Loucy (cell line): ENCODE measurements around the gene BEGAIN.

Experiments
- H2AFZ ChIP-seq: fragments of 200-600 bp; sonication (generic); 2 replicates; pipeline ENCODE4 v1.6.0; 2016; ENCODE audit warnings: antibody characterized with exemption, mild to moderate bottlenecking, low read length, moderate library complexity
- H3F3A ChIP-seq: fragments of 200-600 bp; 2 replicates; pipeline ENCODE4 v1.6.0; 2016; ENCODE audit warnings: antibody characterized with exemption, low read depth, mild to moderate bottlenecking
- H3K27me3 ChIP-seq: fragments of 200-600 bp; sonication (generic); 2 replicates; pipeline ENCODE4 v1.6.1; 2014; ENCODE audit warnings: low read length, mild to moderate bottlenecking; ENCODE audit not compliant: insufficient read depth, poor library complexity, severe bottlenecking
- H3K36me3 ChIP-seq: fragments of 200-600 bp; sonication (generic); 2 replicates; pipeline ENCODE4 v1.6.1; 2016; ENCODE audit warnings: low read length; ENCODE audit not compliant: insufficient read depth
- H3K4me1 ChIP-seq: fragments of 200-600 bp; sonication (generic); 2 replicates; pipeline ENCODE4 v1.5.1; 2014; ENCODE audit warnings: low read length, mild to moderate bottlenecking; ENCODE audit not compliant: insufficient read depth, poor library complexity, severe bottlenecking
- H3K4me2 ChIP-seq: fragments of 200-600 bp; sonication (generic); 2 replicates; pipeline ENCODE4 v1.6.0; 2014; ENCODE audit warnings: antibody characterized with exemption, low read length, low read depth, mild to moderate bottlenecking; ENCODE audit not compliant: poor library complexity, severe bottlenecking
- H3K4me3 ChIP-seq: fragments of 200-600 bp; sonication (generic); 2 replicates; pipeline ENCODE4 v1.5.1; 2014; ENCODE audit warnings: low read length, mild to moderate bottlenecking, mixed read lengths; ENCODE audit not compliant: poor library complexity, severe bottlenecking
- H3K79me2 ChIP-seq: fragments of 200-600 bp; sonication (generic); 2 replicates; pipeline ENCODE4 v1.6.1; 2014; ENCODE audit warnings: low read length; ENCODE audit not compliant: insufficient read depth
- H3K9ac ChIP-seq: fragments of 200-600 bp; sonication (generic); 2 replicates; pipeline ENCODE4 v1.6.0; 2014; ENCODE audit warnings: mild to moderate bottlenecking, low read depth, low read length, moderate library complexity; ENCODE audit not compliant: poor library complexity, severe bottlenecking
- H3K9me2 ChIP-seq: fragments of 200-600 bp; sonication (generic); replicated peaks from 2 replicates; pipeline ENCODE4 v1.6.1; 2016; ENCODE audit warnings: low read depth, low read length, mixed read lengths
- H3K9me3 ChIP-seq: fragments of 200-600 bp; sonication (generic); 2 replicates; pipeline ENCODE4 v1.6.1; 2014; ENCODE audit warnings: mild to moderate bottlenecking, antibody characterized with exemption, low read length, low read depth; ENCODE audit not compliant: insufficient read depth
- H4K20me1 ChIP-seq: fragments of 200-600 bp; sonication (generic); 2 replicates; pipeline ENCODE4 v1.6.0; 2014; ENCODE audit warnings: antibody characterized with exemption, low read length, mild to moderate bottlenecking; ENCODE audit not compliant: insufficient read depth, poor library complexity, severe bottlenecking
- CTCF ChIP-seq: fragments of 200-600 bp; sonication (generic); conservative IDR thresholded peaks from 2 replicates; pipeline ENCODE4 v1.5.1; 2014; ENCODE audit warnings: mild to moderate bottlenecking, antibody characterized with exemption, low read length
- EZH2phosphoT487 ChIP-seq: fragments of 200-600 bp; IDR thresholded peaks from 2 replicates; pipeline ENCODE4 v1.6.1; 2018; ENCODE audit warnings: antibody characterized with exemption, mild to moderate bottlenecking, moderate library complexity, borderline replicate concordance

BEGAIN gene

GRCh38 chr14:100530270-100531072, 56.7 kb downstream of the BEGAIN start:
- TF ChIP-seq EZH2phosphoT487 (no peak), CTCF (no peak)
- no peak overlapping the region for H3K4me3 ChIP-seq

GRCh38 chr14:100529561-100530031, 57.6 kb downstream of the BEGAIN start:
- Histone ChIP-seq H3K79me2 (no peaks in the 10 kb centered on the region), H3K27me3 (no peaks in the 10 kb centered on the region), H2AFZ (no peak overlapping the region), H3K4me3 (no peak overlapping the region), H3K36me3 (peaks cover 8% of the 10 kb centered on the region; the same call in 1 of the 2 replicates), H3K4me1 (peaks cover 26% of the 10 kb centered on the region), H3K9me2 (no peaks in the 10 kb centered on the region), H3K4me2 (no peak overlapping the region), H3K9ac (no peak overlapping the region), H4K20me1 (no peaks in the 10 kb centered on the region), H3F3A (no peaks in the 10 kb centered on the region), H3K9me3 (no peaks in the 10 kb centered on the region)
- no peak for TF ChIP-seq CTCF
- TF ChIP-seq EZH2phosphoT487 = no peak

More at GRCh38 chr14:100530270-100531072, 56.7 kb downstream of the BEGAIN start:
- no peaks in the 10 kb centered on the region for H3K27me3 ChIP-seq
- H3K9ac ChIP-seq = no peak overlapping the region
- H3K4me1 ChIP-seq = peaks cover 34% of the 10 kb centered on the region
- H3K4me2 ChIP-seq = no peak overlapping the region
- H2AFZ ChIP-seq = no peak overlapping the region
- no peaks in the 10 kb centered on the region for H3K9me2 ChIP-seq
- H3F3A ChIP-seq = no peaks in the 10 kb centered on the region
- no peaks in the 10 kb centered on the region for H3K79me2 ChIP-seq
- H3K36me3 ChIP-seq = peaks cover 8% of the 10 kb centered on the region; the same call in 1 of the 2 replicates
- no peaks in the 10 kb centered on the region for H3K9me3 ChIP-seq
- no peaks in the 10 kb centered on the region for H4K20me1 ChIP-seq

- no peak overlapping the region for H2AFZ ChIP-seq
- H3K9ac ChIP-seq = no peak overlapping the region
- peaks cover 21% of the 10 kb centered on the region for H3K4me1 ChIP-seq
- no peaks in the 10 kb centered on the region for H3K9me3 ChIP-seq
- H3K9me2 ChIP-seq = no peaks in the 10 kb centered on the region
- peaks cover 8% of the 10 kb centered on the region; the same call in 1 of the 2 replicates for H3K36me3 ChIP-seq
- no peak for TF ChIP-seq EZH2phosphoT487
- no peak for TF ChIP-seq CTCF
- H3F3A ChIP-seq = no peaks in the 10 kb centered on the region
- H3K4me3 ChIP-seq = no peak overlapping the region
- H3K79me2 ChIP-seq = no peaks in the 10 kb centered on the region
- no peaks in the 10 kb centered on the region for H4K20me1 ChIP-seq
- H3K4me2 ChIP-seq = no peak overlapping the region
- no peaks in the 10 kb centered on the region for H3K27me3 ChIP-seq
These were observed 58.2 kb downstream of the BEGAIN start for GRCh38 chr14:100528962-100529560.
